HG02840 (cell line): Measurements from ENCODE around the gene WDR75.
"Not testable (repeated sequence)": the region's sequence is repeated elsewhere in the genome, so short reads cannot be mapped to it uniquely, and the experiment has no call there.

Experiments
- ATAC-seq: cut with Tn5 transposase; IDR thresholded peaks from one replicate; pipeline ENCODE4 v1.9.1; 2021; ENCODE audit warnings: mild to moderate bottlenecking, moderate library complexity, moderate number of reproducible peaks; ENCODE audit not compliant: unreplicated experiment, low FRiP score

The WDR75 gene

DNA sequence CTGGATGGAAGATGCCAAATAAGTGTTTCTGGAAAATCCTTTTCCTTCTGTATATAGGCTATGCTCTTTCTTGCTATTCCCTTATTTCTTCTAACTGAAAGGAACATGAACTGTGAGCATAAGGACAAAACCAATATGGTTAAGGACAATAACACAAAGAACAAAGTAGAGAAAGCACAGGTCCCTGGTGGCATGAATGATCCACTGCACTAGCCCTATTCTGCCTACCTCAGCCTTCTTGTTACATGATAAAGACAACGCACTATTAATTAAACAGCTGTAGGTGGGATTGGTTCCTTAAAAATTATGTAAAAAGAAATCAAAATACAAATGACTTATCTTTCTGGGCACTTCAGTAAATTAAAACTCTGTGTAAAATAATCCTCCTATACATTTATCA, 1.9 kb upstream of the WDR75 start:
- no peak for ATAC-seq

- peak; percentile 28 for ATAC-seq
These were observed 679 bp upstream of the WDR75 start for GRCh38 chr2:189440644-189440946.

DNA sequence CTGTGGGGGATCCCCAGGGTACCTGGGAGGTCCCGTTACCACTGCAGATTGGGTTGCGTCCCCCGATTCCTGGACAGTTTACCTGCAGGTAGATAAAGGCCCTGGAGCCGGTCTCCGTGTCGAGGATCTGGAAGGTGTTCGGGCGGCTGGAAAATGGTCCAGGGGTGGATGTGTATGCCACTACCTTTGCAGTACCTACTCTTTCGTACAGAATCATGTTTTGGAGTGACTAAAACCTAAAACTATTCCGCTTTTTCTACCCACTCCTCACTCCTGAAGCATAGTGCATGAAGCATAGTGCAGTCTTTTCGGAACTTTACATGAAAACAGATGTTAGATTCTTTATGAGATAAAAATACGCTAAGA, 418 bp downstream of the WDR75 start:
- ATAC-seq: no peak

GRCh38 chr2:189442468-189442867, 1.2 kb downstream of the WDR75 start:
- no peak for ATAC-seq

- no peak for ATAC-seq
These were observed 3.0 kb downstream of the WDR75 start for GRCh38 chr2:189444322-189444721.

- ATAC-seq: no peak
These were observed 5.5 kb downstream of the WDR75 start for GRCh38 chr2:189446780-189447179.

- ATAC-seq: no peak
These were observed 12.7 kb downstream of the WDR75 start for GRCh38 chr2:189454009-189454408.

DNA sequence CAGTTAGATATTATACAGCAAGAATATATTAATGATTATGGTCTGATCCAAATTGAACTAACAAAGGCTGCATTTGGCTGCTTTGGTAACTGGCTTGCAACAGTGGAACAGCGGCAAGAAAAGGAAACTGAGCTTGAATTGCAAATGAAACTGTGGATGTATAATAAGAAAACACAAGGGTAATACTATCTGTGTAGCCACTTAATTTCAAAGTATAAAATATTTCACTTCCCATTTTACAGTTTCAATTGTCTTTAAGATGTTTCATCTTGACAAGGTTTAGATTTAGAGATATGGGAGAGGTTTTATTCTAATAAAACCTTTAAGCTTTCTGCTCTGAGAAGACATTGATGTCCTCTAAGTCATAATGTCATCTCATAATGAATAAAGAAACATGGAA, 23.8 kb downstream of the WDR75 start:
- no peak for ATAC-seq

DNA sequence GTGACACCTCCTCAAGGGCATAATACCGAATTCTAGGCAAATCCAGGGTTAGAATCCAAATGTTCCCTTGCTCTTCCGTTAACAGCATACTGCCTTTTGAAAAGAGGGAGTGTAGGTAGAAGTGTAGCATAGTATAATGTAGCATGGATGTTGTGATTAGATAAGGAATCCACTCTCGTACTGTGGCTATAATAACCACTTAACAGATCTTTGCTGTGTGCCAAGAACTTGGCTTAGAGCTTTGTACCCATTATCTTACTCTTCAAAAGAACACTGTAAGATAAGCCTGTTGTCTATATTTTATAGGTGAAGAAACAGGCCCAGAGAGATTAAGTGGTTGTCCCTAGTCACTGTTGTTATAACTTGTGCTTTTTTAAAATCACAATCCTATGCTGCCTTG, 24.2 kb downstream of the WDR75 start:
- no peak for ATAC-seq

DNA sequence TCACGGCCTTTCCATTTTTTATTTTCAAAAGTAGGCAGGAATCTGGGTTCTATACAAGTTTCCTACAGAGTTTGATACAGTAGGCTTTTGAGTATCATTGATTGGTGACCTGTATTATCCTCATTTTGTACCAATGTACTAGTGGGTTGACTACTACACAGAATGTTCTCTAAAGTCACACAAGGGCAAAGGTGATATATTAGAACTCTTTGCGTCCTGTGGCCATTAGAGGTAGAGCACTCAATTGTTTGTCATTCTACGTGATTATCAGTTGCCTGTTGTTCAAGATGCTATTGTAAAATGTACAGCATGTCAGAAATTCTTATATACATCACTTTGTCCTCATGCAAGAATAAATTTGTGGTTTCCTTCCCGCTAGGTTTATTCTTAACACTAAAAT, 24.8 kb downstream of the WDR75 start:
- no peak for ATAC-seq

DNA sequence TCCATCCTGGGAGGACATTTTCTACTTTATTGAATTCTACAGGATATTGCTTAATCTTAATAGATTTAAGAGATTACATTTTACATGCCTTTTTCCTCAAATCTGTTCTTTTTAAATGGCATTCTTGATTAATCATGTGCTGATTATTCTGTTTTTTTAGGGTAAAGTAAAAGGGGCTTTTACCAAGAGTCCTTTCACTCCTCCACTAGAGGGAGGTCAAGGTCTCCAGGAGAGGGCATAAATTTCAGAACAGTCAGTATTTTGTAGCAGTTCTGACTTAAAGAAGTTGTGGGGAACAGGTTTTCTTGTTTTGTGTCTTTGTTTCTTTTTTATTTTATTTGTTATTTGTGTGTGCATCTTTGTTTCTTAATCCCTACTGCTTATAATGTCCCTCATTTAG, 25.4 kb downstream of the WDR75 start:
- ATAC-seq: no peak

GRCh38 chr2:189467160-189467559, 25.9 kb downstream of the WDR75 start:
- no peak for ATAC-seq

GRCh38 chr2:189467593-189467992, 26.3 kb downstream of the WDR75 start:
- no peak for ATAC-seq

DNA sequence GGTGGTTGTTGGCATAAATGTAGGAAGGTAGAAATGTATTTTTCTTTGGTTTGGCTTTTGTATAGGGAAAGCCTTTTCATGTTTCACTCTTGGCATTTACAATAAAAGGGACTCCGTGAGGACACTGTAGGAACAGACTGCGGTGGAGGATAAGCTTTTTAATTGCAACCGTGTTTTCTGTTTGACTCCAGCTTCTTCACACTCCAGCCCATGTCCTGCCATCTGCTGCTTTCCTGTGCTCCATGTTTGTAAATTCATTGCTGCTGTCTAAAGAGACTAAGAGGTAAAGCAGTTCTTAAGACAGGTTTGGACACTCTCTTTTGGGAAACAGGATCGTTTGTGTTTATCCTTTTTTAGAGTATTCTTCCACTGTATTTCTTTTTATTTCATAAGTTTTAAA, 33.3 kb downstream of the WDR75 start:
- ATAC-seq: no peak

GRCh38 chr2:189477756-189478155, 36.5 kb downstream of the WDR75 start:
- ATAC-seq: no peak

DNA sequence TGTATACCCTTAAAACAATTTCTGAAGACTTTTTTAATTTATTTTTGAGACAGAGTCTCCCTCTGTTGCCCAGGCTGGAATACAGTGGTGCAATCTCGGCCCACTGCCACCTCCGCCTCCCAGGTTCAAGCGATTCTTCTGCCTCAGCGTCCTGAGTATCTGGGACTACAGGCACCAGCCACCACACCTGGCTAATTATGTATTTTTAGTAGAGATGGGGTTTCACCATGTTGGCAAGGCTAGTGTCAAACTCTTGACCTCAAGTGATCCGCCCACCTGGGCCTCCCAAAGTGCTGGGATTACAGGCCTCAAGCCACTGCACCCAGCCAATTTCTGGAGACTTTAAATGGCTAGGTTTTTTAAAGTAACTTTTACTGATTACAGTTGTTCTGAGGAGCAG, 37.0 kb downstream of the WDR75 start:
- not testable (repeated sequence) for ATAC-seq

GRCh38 chr2:189481071-189481470, 39.8 kb downstream of the WDR75 start:
- no peak for ATAC-seq

DNA sequence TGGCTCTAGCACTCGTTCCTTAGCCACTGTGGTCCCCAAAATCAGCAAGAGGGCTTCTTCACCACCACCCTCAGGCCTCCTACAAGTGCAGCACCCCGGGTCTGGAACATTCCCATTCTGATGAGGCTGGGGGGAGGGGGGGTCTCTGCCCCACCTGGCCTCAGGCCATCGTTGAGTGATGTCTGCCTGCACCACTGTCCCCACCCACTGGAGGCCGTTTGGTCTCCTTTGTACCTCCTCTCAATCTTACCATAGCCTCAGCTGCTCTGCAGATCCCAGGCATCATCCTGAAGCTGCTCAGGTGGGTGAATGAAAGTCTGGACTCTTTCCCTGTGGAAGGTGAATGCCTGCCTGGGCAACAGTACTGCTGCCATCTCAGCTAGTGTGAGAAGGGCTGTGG, 42.3 kb downstream of the WDR75 start:
- ATAC-seq: no peak

GRCh38 chr2:189483980-189484740, 42.9 kb downstream of the WDR75 start:
- ATAC-seq: no peak

DNA sequence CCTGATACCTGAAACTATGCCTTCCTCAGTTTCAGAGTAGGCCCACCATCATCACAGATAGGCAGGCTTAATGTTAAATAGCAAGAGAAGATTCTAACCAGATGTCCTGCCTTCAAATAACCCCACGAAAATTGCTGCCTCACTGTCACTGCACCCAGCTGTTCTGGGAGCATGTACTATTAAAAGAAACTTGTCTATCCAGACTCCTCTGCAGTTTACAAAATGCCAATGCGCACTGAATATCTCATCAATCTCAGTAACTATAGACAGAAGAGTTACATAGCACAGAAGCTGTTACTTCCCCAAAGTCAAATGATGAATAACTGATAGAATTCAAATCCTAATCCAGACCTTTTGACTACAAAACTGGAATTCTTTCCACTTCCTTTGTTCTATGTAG, 43.9 kb downstream of the WDR75 start:
- ATAC-seq: no peak

DNA sequence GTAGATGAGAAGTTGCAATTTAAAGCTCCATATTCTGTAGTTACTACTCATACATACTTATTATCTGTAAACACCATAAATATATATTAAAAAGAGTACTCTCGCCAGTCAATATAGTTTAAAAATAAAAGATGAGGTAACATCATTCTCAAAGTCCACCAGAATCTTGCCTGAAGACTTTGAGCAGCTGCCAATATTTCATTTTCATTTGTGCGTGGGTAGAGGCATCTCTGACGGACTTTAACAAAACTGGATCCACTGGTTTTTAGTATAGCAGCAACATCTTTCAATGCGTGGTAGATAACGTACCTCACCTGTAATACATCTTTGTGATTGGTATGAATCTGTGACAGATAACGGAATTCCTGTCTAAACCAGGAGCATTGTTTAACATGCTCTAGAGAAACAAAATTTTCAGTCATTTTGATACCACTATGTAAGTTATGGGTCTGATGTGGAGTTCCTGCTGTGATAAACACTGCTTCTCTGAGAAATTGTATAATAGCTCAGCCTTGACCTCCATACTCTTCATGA, 45.0 kb downstream of the WDR75 start:
- ATAC-seq: no peak

GRCh38 chr2:189487283-189488007, 46.2 kb downstream of the WDR75 start:
- ATAC-seq: no peak
